GM12865 (cell line): Measurements from ENCODE around the gene POLRMT.
"Not testable (repeated sequence)": the region's sequence is repeated elsewhere in the genome, so short reads cannot be mapped to it uniquely, and the experiment has no call there.

Source experiments
- DNase-seq: peaks from one replicate; pipeline ENCODE4 v3.0.0; 2010; ENCODE audit warnings: low read depth
- H3K4me3 ChIP-seq: 2 replicates; pipeline ENCODE4 v1.5.1; 2011; ENCODE audit warnings: mild to moderate bottlenecking, low read depth, low read length, control low read depth
- TF ChIP-seq, protein P1 (sequence below): IDR thresholded peaks from 2 replicates; pipeline ENCODE4 v1.5.1; 2011; ENCODE audit warnings: low read length, control low read depth, low read depth, inconsistent platforms; ENCODE audit not compliant: insufficient read depth; ENCODE audit errors: missing control alignments

POLRMT gene

GRCh38 chr19:621819-622218, 11.5 kb downstream of the POLRMT start:
- no peak overlapping the region for H3K4me3 ChIP-seq
- no peak for DNase-seq
- TF ChIP-seq, protein P1, sequence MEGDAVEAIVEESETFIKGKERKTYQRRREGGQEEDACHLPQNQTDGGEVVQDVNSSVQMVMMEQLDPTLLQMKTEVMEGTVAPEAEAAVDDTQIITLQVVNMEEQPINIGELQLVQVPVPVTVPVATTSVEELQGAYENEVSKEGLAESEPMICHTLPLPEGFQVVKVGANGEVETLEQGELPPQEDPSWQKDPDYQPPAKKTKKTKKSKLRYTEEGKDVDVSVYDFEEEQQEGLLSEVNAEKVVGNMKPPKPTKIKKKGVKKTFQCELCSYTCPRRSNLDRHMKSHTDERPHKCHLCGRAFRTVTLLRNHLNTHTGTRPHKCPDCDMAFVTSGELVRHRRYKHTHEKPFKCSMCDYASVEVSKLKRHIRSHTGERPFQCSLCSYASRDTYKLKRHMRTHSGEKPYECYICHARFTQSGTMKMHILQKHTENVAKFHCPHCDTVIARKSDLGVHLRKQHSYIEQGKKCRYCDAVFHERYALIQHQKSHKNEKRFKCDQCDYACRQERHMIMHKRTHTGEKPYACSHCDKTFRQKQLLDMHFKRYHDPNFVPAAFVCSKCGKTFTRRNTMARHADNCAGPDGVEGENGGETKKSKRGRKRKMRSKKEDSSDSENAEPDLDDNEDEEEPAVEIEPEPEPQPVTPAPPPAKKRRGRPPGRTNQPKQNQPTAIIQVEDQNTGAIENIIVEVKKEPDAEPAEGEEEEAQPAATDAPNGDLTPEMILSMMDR, result no peak

DNA sequence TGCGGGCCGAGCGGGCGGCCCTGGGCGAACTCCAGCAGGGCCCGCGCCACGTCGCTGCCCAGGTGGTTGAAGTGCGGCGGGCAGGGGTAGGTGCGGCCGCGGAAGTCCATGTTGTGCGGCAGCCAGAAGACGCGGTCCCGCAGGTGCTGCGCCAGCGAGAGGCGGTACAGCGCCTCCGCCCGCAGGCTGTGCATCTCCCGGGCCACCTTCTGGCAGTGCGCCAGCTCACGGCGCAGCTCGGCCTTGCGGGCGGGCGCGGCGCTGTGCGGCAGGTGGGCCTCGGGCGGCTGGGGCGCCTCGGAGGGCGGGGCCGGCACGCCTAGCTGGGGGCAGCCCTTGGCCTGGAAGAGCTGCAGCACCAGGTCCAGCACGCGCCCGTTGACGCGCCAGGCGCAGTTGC, 12.1 kb downstream of the POLRMT start:
- DNase-seq, H3K4me3 ChIP-seq: not testable (repeated sequence)

DNA sequence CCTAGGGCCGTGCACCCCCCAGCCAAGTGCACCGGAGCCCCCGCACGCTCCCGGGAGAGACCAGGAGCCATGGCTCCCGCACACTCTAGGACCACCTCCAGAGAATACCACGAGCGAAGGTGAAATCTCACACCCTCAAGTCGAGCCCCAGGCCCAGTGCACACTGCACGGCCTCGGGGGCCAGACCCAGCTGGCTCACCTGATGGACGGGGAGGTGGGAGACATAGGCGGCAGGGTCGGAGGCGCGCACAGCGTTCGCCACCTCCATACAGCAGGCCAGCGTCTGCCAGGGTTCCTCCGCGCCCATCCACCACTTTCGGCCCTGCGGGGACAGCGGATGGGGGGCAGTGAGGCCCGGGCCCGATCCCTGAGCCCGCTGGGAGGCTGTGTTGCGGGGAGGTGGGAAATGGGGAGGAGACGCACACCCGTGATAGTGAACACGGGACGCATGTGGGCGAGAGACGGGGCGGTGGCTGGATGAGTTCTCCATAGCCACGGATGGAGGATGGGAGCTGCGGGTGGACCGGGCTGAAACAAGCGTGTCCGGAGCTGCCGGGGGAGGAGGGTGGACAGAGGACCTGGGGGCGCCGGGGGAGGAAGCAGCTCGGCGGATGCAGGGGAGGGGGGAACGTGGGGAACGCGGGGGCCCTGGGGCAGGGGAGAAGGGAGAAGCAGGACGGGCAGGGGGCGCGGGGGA, 13.0 kb downstream of the POLRMT start:
- TF ChIP-seq, protein P1, result no peak
- no peak for DNase-seq

GRCh38 chr19:619286-620002, 13.9 kb downstream of the POLRMT start:
- DNase-seq, result no peak
- no peak overlapping the region for H3K4me3 ChIP-seq
- TF ChIP-seq, protein P1, result no peak

More for the DNA sequence above, 13.0 kb downstream of the POLRMT start:
- H3K4me3 ChIP-seq, result no peak overlapping the region

GRCh38 chr19:618674-619285, 14.6 kb downstream of the POLRMT start:
- no peak overlapping the region for H3K4me3 ChIP-seq
- DNase-seq, result no peak
- TF ChIP-seq, protein P1, result no peak

DNA sequence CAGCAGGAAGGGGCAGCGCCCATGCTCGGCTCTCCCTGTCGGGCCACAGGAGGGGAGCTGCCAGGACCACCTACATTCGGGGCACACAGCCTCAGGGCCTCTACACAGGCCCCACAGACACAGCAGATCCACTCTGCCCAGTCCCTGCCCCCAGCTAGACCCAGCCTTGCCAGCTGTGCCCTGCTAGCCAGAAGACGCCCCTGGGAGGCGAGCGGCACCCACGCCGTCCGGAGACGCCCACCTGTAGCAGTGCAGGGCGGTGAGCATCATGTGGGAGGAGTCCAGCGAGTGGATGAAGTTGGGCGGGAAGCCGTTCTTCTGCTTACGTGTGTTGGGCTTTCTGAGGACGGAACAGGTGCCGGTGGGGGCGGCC, 15.1 kb downstream of the POLRMT start:
- TF ChIP-seq, protein P1, result no peak
- no peak for DNase-seq
- no peak overlapping the region for H3K4me3 ChIP-seq

GRCh38 chr19:617551-618246, 15.6 kb downstream of the POLRMT start:
- no peak for DNase-seq
- TF ChIP-seq, protein P1, result no peak
- H3K4me3 ChIP-seq, result no peak overlapping the region
